GM12878 (cell line): Measurements from ENCODE around the gene LARGE1. TPM values are rescaled to one million over a fixed set of nuclear protein-coding genes. Genes with fewer than 3 reads are reported as not detected.

ENCODE experiments used
- ATAC-seq: fragments of 200-7000 bp; cut with Tn5 transposase; 3 replicates; pipeline ENCODE4 v1.9.1; 2020; ENCODE audit warnings: mild to moderate bottlenecking, moderate library complexity
- BruUV-seq: library from RNA; stranded (reverse); fragments of 400-500 nt; replicated peaks from 2 replicates; lab custom pipeline; 2021; lab: Mats Ljungman, UMichigan
- CTCF ChIA-PET: fragments of 300-600 bp; sonication (Branson Sonifier 250); formaldehyde crosslinking; extraction: SDS; loops from one replicate; lab custom pipeline; 2021; ENCODE audit warnings: inconsistent platforms; lab: Yijun Ruan, JAX
- POLR2A ChIA-PET: fragments of 350-600 bp; formaldehyde crosslinking; extraction: SDS; loops from one replicate; lab custom pipeline; 2021; ENCODE audit warnings: inconsistent platforms; lab: Charles Lee
- RAD21 ChIA-PET: fragments of 300-600 bp; sonication (Branson Sonifier 250); formaldehyde crosslinking; loops from one replicate; lab custom pipeline; 2023; ENCODE audit warnings: antibody characterized with exemption; ENCODE audit not compliant: unreplicated experiment; lab: Charles Lee
- SMC1A ChIA-PET: fragments of 300-600 bp; sonication (Branson Sonifier 250); formaldehyde crosslinking; loops from one replicate; lab custom pipeline; 2023; ENCODE audit not compliant: unreplicated experiment, uncharacterized antibody; lab: Charles Lee
- DNase-seq: peaks from one replicate; pipeline ENCODE4 v3.0.0-alpha.2; 2011; ENCODE audit warnings: low read depth, low spot score
- FAIRE-seq: peaks from 3 replicates; lab custom pipeline; 2011; peaks lifted over from hg19 to GRCh38; lab: Jason Lieb, UNC
- H2AFZ ChIP-seq: 2 replicates; pipeline ENCODE4 v1.6.0; 2011; ENCODE audit warnings: low read depth, low read length, control low read depth; ENCODE audit not compliant: control insufficient read depth
- H3K27ac ChIP-seq: 2 replicates; pipeline ENCODE4 v1.5.1; 2011; ENCODE audit warnings: control low read depth; ENCODE audit not compliant: control insufficient read depth, insufficient read depth
- H3K27me3 ChIP-seq, 2 experiments: replicated peaks in 1 of 2; 2 replicates each; pipeline versions ENCODE4 v1.6.0 to v1.6.1; 2011; ENCODE audit warnings: low read length in 1 of 2; ENCODE audit not compliant: control insufficient read depth in 2 of 2, insufficient read depth in 2 of 2
- H3K36me3 ChIP-seq, 2 experiments: 2 replicates each; pipeline ENCODE4 v1.5.1; 2011; ENCODE audit warnings: low read length in 1 of 2; ENCODE audit not compliant: control insufficient read depth in 2 of 2, insufficient read depth in 2 of 2
- H3K4me1 ChIP-seq: 2 replicates; pipeline ENCODE4 v1.6.1; 2011; ENCODE audit warnings: mild to moderate bottlenecking, low read length, moderate library complexity, mixed read lengths; ENCODE audit not compliant: control insufficient read depth, insufficient read depth
- H3K4me2 ChIP-seq: 2 replicates; pipeline ENCODE4 v1.6.0; 2011; ENCODE audit warnings: control low read depth; ENCODE audit not compliant: control insufficient read depth, insufficient read depth
- H3K4me3 ChIP-seq: fragments of 200-600 bp; sonication (generic); 2 replicates; pipeline ENCODE4 v1.5.1; 2016
- H3K79me2 ChIP-seq: 2 replicates; pipeline ENCODE4 v1.6.0; 2011; ENCODE audit warnings: low read length; ENCODE audit not compliant: control insufficient read depth, insufficient read depth
- H3K9ac ChIP-seq: 2 replicates; pipeline ENCODE4 v1.8.0; 2011; ENCODE audit warnings: low read length, control low read depth, mixed read lengths; ENCODE audit not compliant: control insufficient read depth, insufficient read depth
- H3K9me3 ChIP-seq: replicated peaks from 3 replicates; pipeline ENCODE4 v1.5.1; 2011; ENCODE audit warnings: mild to moderate bottlenecking, low read length; ENCODE audit not compliant: control insufficient read depth, insufficient read depth
- H4K20me1 ChIP-seq: 2 replicates; pipeline ENCODE4 v1.6.0; 2011; ENCODE audit not compliant: control insufficient read depth, insufficient read depth
- BCL11A ChIP-seq: IDR thresholded peaks from 2 replicates; pipeline ENCODE4 v1.6.1; 2011; ENCODE audit warnings: low read depth, low read length
- CEBPZ ChIP-seq: fragments of 150-350 bp; IDR thresholded peaks from 2 replicates; pipeline ENCODE4 v1.6.1; 2016; ENCODE audit warnings: low read depth, low read length
- CREB1 ChIP-seq: IDR thresholded peaks from 2 replicates; pipeline ENCODE4 v1.6.1; 2012; ENCODE audit warnings: low read depth, mild to moderate bottlenecking, inconsistent platforms
- MEF2B ChIP-seq: fragments of 450-650 bp; IDR thresholded peaks from 2 replicates; pipeline ENCODE4 v1.6.1; 2018; ENCODE audit warnings: mild to moderate bottlenecking, moderate library complexity; ENCODE audit not compliant: partially characterized antibody, poor library complexity, severe bottlenecking
- NKRF ChIP-seq: fragments of 450-650 bp; conservative IDR thresholded peaks from 2 replicates; pipeline ENCODE4 v1.6.1; 2017; ENCODE audit warnings: mild to moderate bottlenecking, moderate library complexity
- RELA ChIP-seq: fragments of 450-650 bp; IDR thresholded peaks from 2 replicates; pipeline ENCODE4 v1.8.0; 2014; ENCODE audit warnings: borderline replicate concordance; ENCODE audit not compliant: partially characterized antibody
- SPI1 ChIP-seq: IDR thresholded peaks from 2 replicates; pipeline ENCODE4 v1.6.1; 2011; ENCODE audit warnings: low read depth, mild to moderate bottlenecking, low read length, moderate library complexity, borderline replicate concordance; ENCODE audit not compliant: insufficient read depth
- SREBF1 ChIP-seq: IDR thresholded peaks from 2 replicates; pipeline ENCODE4 v1.6.1; 2012; ENCODE audit warnings: mild to moderate bottlenecking, low read length
- STAT1 ChIP-seq: fragments of 450-650 bp; conservative IDR thresholded peaks from 2 replicates; pipeline ENCODE4 v1.6.1; 2014; ENCODE audit warnings: antibody characterized with exemption, mild to moderate bottlenecking
- ZNF24 ChIP-seq: fragments of 450-650 bp; IDR thresholded peaks from 2 replicates; pipeline ENCODE4 v1.6.1; 2017; ENCODE audit warnings: antibody characterized with exemption, mild to moderate bottlenecking
- ZNF687 ChIP-seq: fragments of 450-650 bp; IDR thresholded peaks from 2 replicates; pipeline ENCODE4 v1.6.1; 2017; ENCODE audit warnings: mild to moderate bottlenecking, moderate library complexity
- WGBS: methylation state at CpG from one replicate; pipeline ENCODE4 v1.1.6; 2016; ENCODE audit warnings: low lambda C conversion rate; ENCODE audit not compliant: insufficient replicate concordance, insufficient coverage; ENCODE audit errors: missing lambda C conversion rate; 5-methylcytosine and 5-hydroxymethylcytosine counted together
- in situ Hi-C: fragments of 300-500 bp; cut with MboI; formaldehyde crosslinking; loops from 9 replicates; pipeline ENCODE4 v1.14.3; 2018; ENCODE audit warnings: mixed read lengths
- intact Hi-C: fragments of 100-400 bp; cut with micrococcal nuclease; formaldehyde crosslinking; loops from one replicate; pipeline ENCODE4 v1.14.2; 2022; ENCODE audit not compliant: unreplicated experiment
- polyA plus RNA-seq, 11 experiments: library from polyadenylated mRNA; depleted of rRNA in 4 of 11; unstranded in 6 of 11; stranded (reverse) in 5 of 11; fragments of >200 nt; fragmentation: Nextera tagmentation in 4 of 11; fragmentation: Illumina TruSeq in 1 of 11; extraction: Ambion mirVana in 4 of 11; extraction: Trizol in 1 of 11; gene quantifications; 1 replicate in 1 of 11; 2 replicates in 10 of 11; pipeline versions ENCODE4 v1.2.1 to v1.2.3, GENCODE V29; 2011 to 2016; ENCODE audit warnings: inconsistent platforms in 2 of 11, missing spikeins in 2 of 11, low read depth in 1 of 11
- total RNA-seq, 4 experiments: library from RNA; depleted of rRNA in 3 of 4; stranded (reverse); fragments of >200 nt in 3 of 4; fragmentation: Illumina TruSeq in 1 of 4; extraction: Trizol in 1 of 4; gene quantifications; 2 replicates each; pipeline versions ENCODE4 v1.2.1 to v1.2.3, GENCODE V29; 2013 to 2021
- TF ChIP-seq, protein P1 (sequence below): IDR thresholded peaks from 2 replicates; pipeline ENCODE4 v1.6.1; 2011; ENCODE audit warnings: low read depth, mild to moderate bottlenecking, low read length, moderate library complexity, borderline replicate concordance; ENCODE audit errors: extremely low read depth

The LARGE1 gene
- total and polyA plus RNA-seq, 10 of the 15 experiments (the other 5 are each of a cell fraction or from before 2014, with no cell fraction given), result 3.2 to 41.4 (median 17.3) TPM

- no peak for TF ChIP-seq SPI1
- TF ChIP-seq, all 136 proteins: peak for 0
These were observed 476.6 kb downstream of the LARGE1 start (continued) for GRCh38 chr22:33443683-33444082.

- in situ Hi-C loops (no loop called here), intact Hi-C loops (no loop called here)
- ChIA-PET CTCF (interaction anchor here (0.6 to 1.2 kb wide), 2 partner anchors 15 to 26 kb away, joined by 3 read pairs; no protein-coding TSS in a partner anchor), SMC1A (interaction anchor here (0.6 to 1.8 kb wide), 7 partner anchors 8 to 138 kb away, joined by 3 to 6 read pairs (median 3); no protein-coding TSS in a partner anchor), POLR2A (interaction anchor here (0.6 to 0.7 kb wide), 4 partner anchors 20 to 1689 kb away, joined by 3 to 6 read pairs (median 6); no protein-coding TSS in a partner anchor), RAD21 (interaction anchor here (1.3 to 2.0 kb wide), 2 partner anchors 27 to 139 kb away, joined by 3 to 8 read pairs; no protein-coding TSS in a partner anchor)
- no peaks in the 10 kb centered on the region for H4K20me1 ChIP-seq
- H3K36me3 ChIP-seq, result no peaks in the 10 kb centered on the region
- FAIRE-seq, result no peak
- no peak overlapping the region for H2AFZ ChIP-seq
- 98% methylated on average over 4 of the region's 4 CpGs for WGBS
- no peak overlapping the region for H3K27ac ChIP-seq
- H3K9ac ChIP-seq, result no peak overlapping the region
- no peaks in the 10 kb centered on the region; the same call in 1 of the 2 replicates for H3K4me1 ChIP-seq
- H3K9me3 ChIP-seq, result no peaks in the 10 kb centered on the region
- BruUV-seq, result no TSS peak
- H3K27me3 ChIP-seq, result no peaks in the 10 kb centered on the region
- H3K4me2 ChIP-seq, result no peak overlapping the region
- H3K79me2 ChIP-seq, result no peaks in the 10 kb centered on the region
- DNase-seq, result no peak
- no peak overlapping the region for H3K4me3 ChIP-seq
- ATAC-seq, result no peak
- TF ChIP-seq ZNF24 (no peak), STAT1 (no peak), RELA (no peak), CEBPZ (no peak), BCL11A (no peak), CREB1 (no peak), ZNF687 (no peak), SREBF1 (no peak), MEF2B (no peak), NKRF (no peak)
- TF ChIP-seq, protein P1, sequence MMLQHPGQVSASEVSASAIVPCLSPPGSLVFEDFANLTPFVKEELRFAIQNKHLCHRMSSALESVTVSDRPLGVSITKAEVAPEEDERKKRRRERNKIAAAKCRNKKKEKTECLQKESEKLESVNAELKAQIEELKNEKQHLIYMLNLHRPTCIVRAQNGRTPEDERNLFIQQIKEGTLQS, result no peak
These were observed 479.5 kb downstream of the LARGE1 start for GRCh38 chr22:33440756-33441155.
